ENCODE results near the gene CUEDC1. TPM values are rescaled to one million over a fixed set of nuclear protein-coding genes. Genes with fewer than 3 reads are reported as not detected.

CUEDC1 gene
- total and polyA plus RNA-seq, 2 of the 13 experiments (the other 11 are each of a cell fraction or from before 2014, with no cell fraction given), result 7.4 to 12.9 TPM

DNA sequence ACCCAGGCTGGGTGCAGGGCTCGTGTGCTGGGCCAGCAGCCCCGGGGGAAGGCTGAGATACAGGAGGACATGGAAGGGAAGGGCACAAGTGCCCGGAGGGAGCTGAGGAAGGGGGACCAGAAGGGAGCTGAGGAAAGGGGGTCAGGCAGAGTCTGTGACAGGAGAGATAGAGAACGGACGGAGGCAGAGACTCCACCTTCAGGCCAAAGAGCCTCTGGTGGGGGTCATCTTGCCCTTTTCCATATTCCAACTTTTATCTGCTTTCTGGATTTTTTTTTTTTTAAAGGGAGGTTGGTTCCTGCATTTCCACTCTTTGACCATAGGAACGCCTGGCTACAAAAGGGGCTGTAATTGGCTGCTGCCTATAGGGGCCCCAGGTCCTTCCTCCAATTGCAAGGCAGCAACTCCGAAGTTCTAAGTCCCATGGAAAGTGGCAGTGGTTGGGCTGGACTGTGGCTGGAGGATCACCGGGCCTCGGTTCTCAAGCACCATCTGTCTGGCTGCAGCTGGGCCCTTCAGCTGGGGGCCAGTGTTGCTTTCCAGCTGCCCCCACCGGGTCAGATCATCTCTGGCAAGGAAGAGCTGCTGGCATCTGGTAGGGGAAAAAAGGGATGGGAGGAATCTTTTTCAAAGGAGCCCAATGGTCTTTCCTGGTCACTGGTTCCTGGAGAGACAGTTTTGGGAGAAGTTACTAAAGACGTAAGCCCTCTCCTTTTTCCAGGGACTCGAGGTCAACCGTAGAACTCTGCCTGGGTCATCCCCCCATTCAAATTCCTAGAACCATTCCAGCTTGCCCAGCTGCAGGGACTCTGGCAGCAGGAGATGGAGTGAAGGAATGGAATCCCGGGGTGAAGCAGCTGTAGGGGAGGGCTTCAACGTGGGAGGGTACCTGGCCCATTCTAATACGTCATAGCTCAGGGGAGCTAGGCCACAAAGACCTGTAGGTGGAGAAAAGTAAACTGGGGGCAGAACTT is 92.2 kb downstream of the CUEDC1 start (continued):
- no peak for TF ChIP-seq SNRNP70 (IDR thresholded peaks at IDR 0.05; ENCODE audit: low read depth, low read length)
- TF ChIP-seq, protein P1, sequence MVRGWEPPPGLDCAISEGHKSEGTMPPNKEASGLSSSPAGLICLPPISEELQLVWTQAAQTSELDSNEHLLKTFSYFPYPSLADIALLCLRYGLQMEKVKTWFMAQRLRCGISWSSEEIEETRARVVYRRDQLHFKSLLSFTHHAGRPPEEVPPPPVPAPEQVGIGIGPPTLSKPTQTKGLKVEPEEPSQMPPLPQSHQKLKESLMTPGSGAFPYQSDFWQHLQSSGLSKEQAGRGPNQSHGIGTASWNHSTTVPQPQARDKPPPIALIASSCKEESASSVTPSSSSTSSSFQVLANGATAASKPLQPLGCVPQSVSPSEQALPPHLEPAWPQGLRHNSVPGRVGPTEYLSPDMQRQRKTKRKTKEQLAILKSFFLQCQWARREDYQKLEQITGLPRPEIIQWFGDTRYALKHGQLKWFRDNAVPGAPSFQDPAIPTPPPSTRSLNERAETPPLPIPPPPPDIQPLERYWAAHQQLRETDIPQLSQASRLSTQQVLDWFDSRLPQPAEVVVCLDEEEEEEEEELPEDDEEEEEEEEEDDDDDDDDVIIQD (CRISPR knock-in tag; IDR thresholded peaks at IDR 0.05; ENCODE audit: low read depth), result peak; percentile 9; the same call in 1 of the 2 replicates
- TF ChIP-seq PRPF4 (IDR thresholded peaks at IDR 0.05; ENCODE audit: low read depth, low read length, poor library complexity, severe bottlenecking), result no peak
- TF ChIP-seq, protein P2, sequence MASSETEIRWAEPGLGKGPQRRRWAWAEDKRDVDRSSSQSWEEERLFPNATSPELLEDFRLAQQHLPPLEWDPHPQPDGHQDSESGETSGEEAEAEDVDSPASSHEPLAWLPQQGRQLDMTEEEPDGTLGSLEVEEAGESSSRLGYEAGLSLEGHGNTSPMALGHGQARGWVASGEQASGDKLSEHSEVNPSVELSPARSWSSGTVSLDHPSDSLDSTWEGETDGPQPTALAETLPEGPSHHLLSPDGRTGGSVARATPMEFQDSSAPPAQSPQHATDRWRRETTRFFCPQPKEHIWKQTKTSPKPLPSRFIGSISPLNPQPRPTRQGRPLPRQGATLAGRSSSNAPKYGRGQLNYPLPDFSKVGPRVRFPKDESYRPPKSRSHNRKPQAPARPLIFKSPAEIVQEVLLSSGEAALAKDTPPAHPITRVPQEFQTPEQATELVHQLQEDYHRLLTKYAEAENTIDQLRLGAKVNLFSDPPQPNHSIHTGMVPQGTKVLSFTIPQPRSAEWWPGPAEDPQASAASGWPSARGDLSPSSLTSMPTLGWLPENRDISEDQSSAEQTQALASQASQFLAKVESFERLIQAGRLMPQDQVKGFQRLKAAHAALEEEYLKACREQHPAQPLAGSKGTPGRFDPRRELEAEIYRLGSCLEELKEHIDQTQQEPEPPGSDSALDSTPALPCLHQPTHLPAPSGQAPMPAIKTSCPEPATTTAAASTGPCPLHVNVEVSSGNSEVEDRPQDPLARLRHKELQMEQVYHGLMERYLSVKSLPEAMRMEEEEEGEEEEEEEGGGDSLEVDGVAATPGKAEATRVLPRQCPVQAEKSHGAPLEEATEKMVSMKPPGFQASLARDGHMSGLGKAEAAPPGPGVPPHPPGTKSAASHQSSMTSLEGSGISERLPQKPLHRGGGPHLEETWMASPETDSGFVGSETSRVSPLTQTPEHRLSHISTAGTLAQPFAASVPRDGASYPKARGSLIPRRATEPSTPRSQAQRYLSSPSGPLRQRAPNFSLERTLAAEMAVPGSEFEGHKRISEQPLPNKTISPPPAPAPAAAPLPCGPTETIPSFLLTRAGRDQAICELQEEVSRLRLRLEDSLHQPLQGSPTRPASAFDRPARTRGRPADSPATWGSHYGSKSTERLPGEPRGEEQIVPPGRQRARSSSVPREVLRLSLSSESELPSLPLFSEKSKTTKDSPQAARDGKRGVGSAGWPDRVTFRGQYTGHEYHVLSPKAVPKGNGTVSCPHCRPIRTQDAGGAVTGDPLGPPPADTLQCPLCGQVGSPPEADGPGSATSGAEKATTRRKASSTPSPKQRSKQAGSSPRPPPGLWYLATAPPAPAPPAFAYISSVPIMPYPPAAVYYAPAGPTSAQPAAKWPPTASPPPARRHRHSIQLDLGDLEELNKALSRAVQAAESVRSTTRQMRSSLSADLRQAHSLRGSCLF (CRISPR knock-in tag; IDR thresholded peaks at IDR 0.05; ENCODE audit: borderline replicate concordance), result no peak
- TF ChIP-seq HNRNPL (IDR thresholded peaks at IDR 0.05; ENCODE audit: low read depth, low read length), result no peak
- TF ChIP-seq PTBP1 (IDR thresholded peaks at IDR 0.05; ENCODE audit: low read depth, low read length, poor library complexity, severe bottlenecking), result no peak
- TF ChIP-seq FOXA1 (IDR thresholded peaks at IDR 0.05), result no peak
- no peak for TF ChIP-seq FOXA1 (CRISPR knock-in tag; IDR thresholded peaks at IDR 0.05)
- no peak for TF ChIP-seq SUZ12 (IDR thresholded peaks at IDR 0.05; ENCODE audit: low read depth, low read length)
- TF ChIP-seq, protein P3, sequence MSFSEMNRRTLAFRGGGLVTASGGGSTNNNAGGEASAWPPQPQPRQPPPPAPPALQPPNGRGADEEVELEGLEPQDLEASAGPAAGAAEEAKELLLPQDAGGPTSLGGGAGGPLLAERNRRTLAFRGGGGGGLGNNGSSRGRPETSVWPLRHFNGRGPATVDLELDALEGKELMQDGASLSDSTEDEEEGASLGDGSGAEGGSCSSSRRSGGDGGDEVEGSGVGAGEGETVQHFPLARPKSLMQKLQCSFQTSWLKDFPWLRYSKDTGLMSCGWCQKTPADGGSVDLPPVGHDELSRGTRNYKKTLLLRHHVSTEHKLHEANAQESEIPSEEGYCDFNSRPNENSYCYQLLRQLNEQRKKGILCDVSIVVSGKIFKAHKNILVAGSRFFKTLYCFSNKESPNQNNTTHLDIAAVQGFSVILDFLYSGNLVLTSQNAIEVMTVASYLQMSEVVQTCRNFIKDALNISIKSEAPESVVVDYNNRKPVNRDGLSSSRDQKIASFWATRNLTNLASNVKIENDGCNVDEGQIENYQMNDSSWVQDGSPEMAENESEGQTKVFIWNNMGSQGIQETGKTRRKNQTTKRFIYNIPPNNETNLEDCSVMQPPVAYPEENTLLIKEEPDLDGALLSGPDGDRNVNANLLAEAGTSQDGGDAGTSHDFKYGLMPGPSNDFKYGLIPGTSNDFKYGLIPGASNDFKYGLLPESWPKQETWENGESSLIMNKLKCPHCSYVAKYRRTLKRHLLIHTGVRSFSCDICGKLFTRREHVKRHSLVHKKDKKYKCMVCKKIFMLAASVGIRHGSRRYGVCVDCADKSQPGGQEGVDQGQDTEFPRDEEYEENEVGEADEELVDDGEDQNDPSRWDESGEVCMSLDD (CRISPR knock-in tag; IDR thresholded peaks at IDR 0.05; ENCODE audit: borderline replicate concordance), result no peak
- TF ChIP-seq SOX13 (IDR thresholded peaks at IDR 0.05), result no peak
- TF ChIP-seq SOX13 (CRISPR knock-in tag; conservative IDR thresholded peaks at IDR 0.05 in 1 of 2, IDR thresholded peaks at IDR 0.05 in 1 of 2), result no peak; a peak in 1 of 4 replicates

Measured in HepG2 (cell line).